ENCODE measurements around the gene CDKN2D.

CDKN2D gene

DNA sequence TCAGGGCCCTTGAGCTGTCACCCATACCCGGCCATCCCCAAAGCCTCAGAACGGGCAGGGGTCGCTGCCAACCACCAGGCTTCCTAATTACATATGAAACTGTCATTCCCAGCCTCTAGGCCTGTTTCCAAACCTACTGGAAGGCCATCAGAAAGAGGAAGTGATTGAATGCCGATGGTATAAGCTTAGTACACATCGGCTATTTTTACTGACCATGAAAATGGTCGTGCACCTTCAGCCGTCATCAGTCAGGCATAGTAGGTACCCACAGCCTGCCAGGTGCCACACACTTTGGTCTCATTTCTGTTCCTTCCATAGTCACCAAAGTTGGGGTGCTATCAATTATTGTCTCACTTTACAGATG is 13.2 kb downstream of the CDKN2D start:
- no peak overlapping the region for H3K4me3 ChIP-seq (ENCODE audit: low read depth, low read length)
- no peak for DNase-seq (ENCODE audit: low read depth, low spot score)
- TF ChIP-seq, protein P1, sequence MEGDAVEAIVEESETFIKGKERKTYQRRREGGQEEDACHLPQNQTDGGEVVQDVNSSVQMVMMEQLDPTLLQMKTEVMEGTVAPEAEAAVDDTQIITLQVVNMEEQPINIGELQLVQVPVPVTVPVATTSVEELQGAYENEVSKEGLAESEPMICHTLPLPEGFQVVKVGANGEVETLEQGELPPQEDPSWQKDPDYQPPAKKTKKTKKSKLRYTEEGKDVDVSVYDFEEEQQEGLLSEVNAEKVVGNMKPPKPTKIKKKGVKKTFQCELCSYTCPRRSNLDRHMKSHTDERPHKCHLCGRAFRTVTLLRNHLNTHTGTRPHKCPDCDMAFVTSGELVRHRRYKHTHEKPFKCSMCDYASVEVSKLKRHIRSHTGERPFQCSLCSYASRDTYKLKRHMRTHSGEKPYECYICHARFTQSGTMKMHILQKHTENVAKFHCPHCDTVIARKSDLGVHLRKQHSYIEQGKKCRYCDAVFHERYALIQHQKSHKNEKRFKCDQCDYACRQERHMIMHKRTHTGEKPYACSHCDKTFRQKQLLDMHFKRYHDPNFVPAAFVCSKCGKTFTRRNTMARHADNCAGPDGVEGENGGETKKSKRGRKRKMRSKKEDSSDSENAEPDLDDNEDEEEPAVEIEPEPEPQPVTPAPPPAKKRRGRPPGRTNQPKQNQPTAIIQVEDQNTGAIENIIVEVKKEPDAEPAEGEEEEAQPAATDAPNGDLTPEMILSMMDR (IDR thresholded peaks at IDR 0.05; ENCODE audit: insufficient read depth, low read length, missing control alignments), result no peak
- POLR2A ChIA-PET, result no interaction called here
- CTCF ChIA-PET, result interaction anchor here (0.9 to 1.5 kb wide), 6 partner anchors 10 to 89 kb away, joined by 3 to 6 read pairs (median 3); partner anchors contain the start of gene KRI1

DNA sequence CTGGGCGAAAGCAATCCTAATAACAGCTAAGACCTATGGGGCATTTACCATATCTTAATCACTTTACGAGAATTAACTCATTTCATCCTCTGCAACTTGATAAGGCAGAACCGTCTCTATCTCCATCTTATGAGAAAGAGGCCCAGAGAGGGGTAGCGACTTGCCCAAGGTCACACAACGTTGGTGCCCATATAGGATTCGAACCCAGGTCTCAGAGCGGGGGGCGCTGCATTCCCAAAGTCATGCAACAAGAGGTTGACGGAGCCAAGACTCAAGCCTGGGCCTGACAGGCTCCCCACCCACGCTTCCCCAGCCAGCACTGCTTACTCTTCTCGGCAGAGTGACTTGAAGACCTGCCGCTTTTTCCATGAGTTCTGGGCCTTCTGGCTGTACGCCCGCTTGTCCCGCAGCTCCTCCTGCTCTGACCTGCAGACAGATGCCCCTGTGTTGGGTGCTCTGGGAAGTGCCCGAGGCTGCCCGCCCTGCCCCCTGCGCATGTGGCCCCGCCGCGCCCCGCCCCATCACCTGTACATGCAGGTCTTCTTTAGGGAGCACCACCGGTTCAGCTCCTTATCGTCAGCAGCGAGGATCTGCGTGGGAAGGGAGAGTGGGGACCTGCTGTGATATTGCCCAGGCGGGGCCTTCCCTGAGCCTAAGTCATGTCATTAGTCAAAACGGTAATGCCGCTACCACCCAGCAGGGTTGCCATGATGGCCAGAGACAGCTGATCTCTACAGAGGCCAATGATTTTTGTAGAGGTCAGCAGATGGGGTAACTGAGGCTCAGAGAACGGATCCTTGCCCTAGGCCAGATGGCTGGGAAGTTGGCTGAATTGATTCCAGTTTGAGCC is 13.8 kb downstream of the CDKN2D start:
- H3K4me3 ChIP-seq (ENCODE audit: low read depth, low read length), result no peak overlapping the region
- no peak for DNase-seq (ENCODE audit: low read depth, low spot score)
- TF ChIP-seq, protein P1 (IDR thresholded peaks at IDR 0.05; ENCODE audit: insufficient read depth, low read length, missing control alignments), result no peak
- ChIA-PET POLR2A (no interaction called here), CTCF (interaction anchor here (1.1 to 1.7 kb wide), 6 partner anchors 14 to 89 kb away, joined by 3 to 6 read pairs (median 4); no protein-coding TSS in a partner anchor)

DNA sequence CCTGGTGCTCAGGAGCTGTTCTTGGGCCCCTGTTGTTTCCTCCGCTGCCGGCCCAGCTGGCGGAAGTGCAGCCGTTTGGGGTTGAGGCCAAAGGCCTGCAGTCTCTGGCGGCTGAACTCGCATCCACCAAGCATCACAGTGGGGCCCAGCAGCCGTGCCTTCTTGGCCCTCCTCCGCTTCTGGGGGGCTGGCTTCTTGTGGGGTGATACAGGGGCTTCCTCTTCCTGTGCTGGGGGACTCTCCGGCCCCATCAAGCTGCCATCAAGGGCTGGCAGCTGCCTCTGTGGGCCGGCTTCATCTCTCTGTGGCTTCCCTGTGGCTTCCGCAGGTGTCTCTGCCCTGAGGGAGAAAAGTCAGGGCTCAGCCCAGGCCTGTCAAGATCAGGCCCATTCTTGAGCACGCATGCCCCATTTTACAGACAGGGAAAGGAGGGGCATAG is 14.8 kb downstream of the CDKN2D start:
- no peak for DNase-seq (ENCODE audit: low read depth, low spot score)
- TF ChIP-seq, protein P1 (IDR thresholded peaks at IDR 0.05; ENCODE audit: insufficient read depth, low read length, missing control alignments), result no peak
- CTCF ChIA-PET, result interaction anchor here (1.1 to 1.7 kb wide), 4 partner anchors 13 to 90 kb away, joined by 4 to 5 read pairs (median 4); no protein-coding TSS in a partner anchor
- POLR2A ChIA-PET, result no interaction called here
- H3K4me3 ChIP-seq (ENCODE audit: low read depth, low read length), result no peak overlapping the region

DNA sequence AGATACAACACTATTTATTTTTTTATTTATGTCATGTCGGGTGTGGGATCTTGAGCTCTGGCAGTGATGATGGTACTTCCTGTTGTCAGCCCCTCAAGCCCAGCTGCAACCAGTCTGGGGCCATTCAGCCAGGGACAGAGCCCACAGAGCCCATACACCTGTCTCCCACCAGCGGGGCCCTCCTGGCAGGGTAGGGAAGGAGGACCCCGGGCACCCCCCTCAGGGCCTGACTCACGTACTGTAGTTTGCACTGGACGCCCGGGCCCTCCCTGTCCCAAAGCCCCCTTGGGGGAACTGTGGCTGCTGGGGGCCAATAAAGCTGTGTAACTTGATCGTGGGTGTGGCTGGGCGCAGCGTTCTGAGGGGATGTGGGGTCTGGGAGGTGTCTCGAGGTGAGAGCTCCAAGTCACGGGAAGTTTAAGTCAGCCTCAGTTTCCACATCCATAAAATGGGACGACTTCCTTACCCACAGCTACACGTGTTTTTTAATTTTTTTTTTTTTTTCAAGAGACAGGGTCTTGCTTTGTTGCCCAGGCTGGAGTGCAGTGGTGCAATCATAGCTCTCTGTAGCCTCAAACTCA is 15.6 kb downstream of the CDKN2D start:
- POLR2A ChIA-PET, result no interaction called here
- TF ChIP-seq, protein P1 (IDR thresholded peaks at IDR 0.05; ENCODE audit: insufficient read depth, low read length, missing control alignments), result no peak
- DNase-seq (ENCODE audit: low read depth, low spot score), result no peak
- CTCF ChIA-PET, result interaction anchor here (0.6 to 3.7 kb wide), 9 partner anchors 8 to 93 kb away, joined by 3 to 21 read pairs (median 3); no protein-coding TSS in a partner anchor
- no peak overlapping the region for H3K4me3 ChIP-seq (ENCODE audit: low read depth, low read length)

DNA sequence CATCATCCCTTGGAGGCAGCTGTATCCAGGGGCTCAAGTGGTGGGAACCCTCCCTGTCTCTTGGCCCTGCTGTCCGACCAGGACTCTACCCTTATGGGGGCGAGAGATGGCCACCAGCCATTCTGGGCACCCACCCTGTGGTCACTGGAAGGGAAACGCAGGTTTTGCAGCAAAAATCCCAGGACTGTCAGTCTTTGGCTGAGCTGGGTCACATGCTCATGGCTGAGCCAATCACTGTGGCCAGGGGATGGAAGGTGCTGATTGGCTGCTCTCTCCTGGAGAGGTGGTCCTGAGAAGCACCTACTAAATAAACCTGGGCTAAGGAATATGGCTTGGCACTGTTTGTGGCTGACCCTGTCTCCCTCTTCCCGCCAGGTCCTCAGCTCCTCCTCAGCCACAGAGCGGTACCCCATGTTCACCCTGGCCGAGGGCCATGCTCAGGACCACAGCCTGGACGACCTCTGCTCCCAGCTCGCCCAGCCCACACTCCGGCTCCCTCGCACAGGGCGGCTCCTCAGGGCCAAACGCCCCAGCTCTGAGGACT is 16.2 kb downstream of the CDKN2D start:
- ChIA-PET CTCF (interaction anchor here (0.6 to 3.7 kb wide), 13 partner anchors 9 to 148 kb away, joined by 3 to 21 read pairs (median 4); no protein-coding TSS in a partner anchor), POLR2A (no interaction called here)
- H3K4me3 ChIP-seq (ENCODE audit: low read depth, low read length), result no peak overlapping the region
- TF ChIP-seq, protein P1 (IDR thresholded peaks at IDR 0.05; ENCODE audit: insufficient read depth, low read length, missing control alignments), result no peak
- DNase-seq (ENCODE audit: low read depth, low spot score), result no peak
